Ramos (cell line): ENCODE data around the gene FHIT.

Source experiments
- in situ Hi-C: fragments of 300-500 bp; cut with MboI; formaldehyde crosslinking; loops from one replicate; pipeline ENCODE4 v1.14.3; 2022; ENCODE audit warnings: low sequenced_read_pairs; ENCODE audit not compliant: unreplicated experiment

The FHIT gene

GRCh38 chr3:60073228-60073627 lies 1178.0 kb downstream of the FHIT start:
- in situ Hi-C loops = no loop called here

GRCh38 chr3:60070366-60070765 lies 1180.9 kb downstream of the FHIT start:
- in situ Hi-C loops = no loop called here

GRCh38 chr3:60065227-60065868 lies 1185.9 kb downstream of the FHIT start:
- in situ Hi-C loops = no loop called here

GRCh38 chr3:60064210-60065178 lies 1186.8 kb downstream of the FHIT start:
- in situ Hi-C loops = no loop called here

GRCh38 chr3:60056404-60056803 lies 1194.8 kb downstream of the FHIT start:
- in situ Hi-C loops = no loop called here

- in situ Hi-C loops = no loop called here
Measured at GRCh38 chr3:60055765-60056164, 1195.5 kb downstream of the FHIT start.

- in situ Hi-C loops = no loop called here
Measured at GRCh38 chr3:60053526-60054265, 1197.6 kb downstream of the FHIT start.

- in situ Hi-C loops = no loop called here
Measured at GRCh38 chr3:60048447-60048848, 1202.8 kb downstream of the FHIT start.

- in situ Hi-C loops = no loop called here
Measured at GRCh38 chr3:60047426-60048200, 1203.6 kb downstream of the FHIT start.

GRCh38 chr3:60046210-60046609 lies 1205.0 kb downstream of the FHIT start:
- in situ Hi-C loops = no loop called here

- in situ Hi-C loops = no loop called here
Measured at GRCh38 chr3:60045686-60046085, 1205.6 kb downstream of the FHIT start.

GRCh38 chr3:60036803-60037202 lies 1214.4 kb downstream of the FHIT start:
- in situ Hi-C loops = no loop called here

- in situ Hi-C loops = no loop called here
Measured at GRCh38 chr3:60033901-60034453, 1217.3 kb downstream of the FHIT start.

GRCh38 chr3:60030982-60031381 lies 1220.3 kb downstream of the FHIT start:
- in situ Hi-C loops = no loop called here

- in situ Hi-C loops = no loop called here
Measured at GRCh38 chr3:60028233-60028632, 1223.0 kb downstream of the FHIT start.

- in situ Hi-C loops = no loop called here
Measured at GRCh38 chr3:60027335-60027734, 1223.9 kb downstream of the FHIT start.

GRCh38 chr3:60025096-60026050 lies 1225.9 kb downstream of the FHIT start:
- in situ Hi-C loops = no loop called here

- in situ Hi-C loops = no loop called here
Measured at GRCh38 chr3:60024400-60024799, 1226.9 kb downstream of the FHIT start.

- in situ Hi-C loops = no loop called here
Measured at GRCh38 chr3:60023189-60023588, 1228.1 kb downstream of the FHIT start.
